Loucy (cell line): ENCODE measurements around the gene LYPD6.

ENCODE experiments used
- H2AFZ ChIP-seq: fragments of 200-600 bp; sonication (generic); 2 replicates; pipeline ENCODE4 v1.6.0; 2016; ENCODE audit warnings: antibody characterized with exemption, mild to moderate bottlenecking, low read length, moderate library complexity
- H3F3A ChIP-seq: fragments of 200-600 bp; 2 replicates; pipeline ENCODE4 v1.6.0; 2016; ENCODE audit warnings: antibody characterized with exemption, low read depth, mild to moderate bottlenecking
- H3K27me3 ChIP-seq: fragments of 200-600 bp; sonication (generic); 2 replicates; pipeline ENCODE4 v1.6.1; 2014; ENCODE audit warnings: low read length, mild to moderate bottlenecking; ENCODE audit not compliant: insufficient read depth, poor library complexity, severe bottlenecking
- H3K36me3 ChIP-seq: fragments of 200-600 bp; sonication (generic); 2 replicates; pipeline ENCODE4 v1.6.1; 2016; ENCODE audit warnings: low read length; ENCODE audit not compliant: insufficient read depth
- H3K4me1 ChIP-seq: fragments of 200-600 bp; sonication (generic); 2 replicates; pipeline ENCODE4 v1.5.1; 2014; ENCODE audit warnings: low read length, mild to moderate bottlenecking; ENCODE audit not compliant: insufficient read depth, poor library complexity, severe bottlenecking
- H3K4me2 ChIP-seq: fragments of 200-600 bp; sonication (generic); 2 replicates; pipeline ENCODE4 v1.6.0; 2014; ENCODE audit warnings: antibody characterized with exemption, low read length, low read depth, mild to moderate bottlenecking; ENCODE audit not compliant: poor library complexity, severe bottlenecking
- H3K4me3 ChIP-seq: fragments of 200-600 bp; sonication (generic); 2 replicates; pipeline ENCODE4 v1.5.1; 2014; ENCODE audit warnings: low read length, mild to moderate bottlenecking, mixed read lengths; ENCODE audit not compliant: poor library complexity, severe bottlenecking
- H3K79me2 ChIP-seq: fragments of 200-600 bp; sonication (generic); 2 replicates; pipeline ENCODE4 v1.6.1; 2014; ENCODE audit warnings: low read length; ENCODE audit not compliant: insufficient read depth
- H3K9ac ChIP-seq: fragments of 200-600 bp; sonication (generic); 2 replicates; pipeline ENCODE4 v1.6.0; 2014; ENCODE audit warnings: mild to moderate bottlenecking, low read depth, low read length, moderate library complexity; ENCODE audit not compliant: poor library complexity, severe bottlenecking
- H3K9me2 ChIP-seq: fragments of 200-600 bp; sonication (generic); replicated peaks from 2 replicates; pipeline ENCODE4 v1.6.1; 2016; ENCODE audit warnings: low read depth, low read length, mixed read lengths
- H3K9me3 ChIP-seq: fragments of 200-600 bp; sonication (generic); 2 replicates; pipeline ENCODE4 v1.6.1; 2014; ENCODE audit warnings: mild to moderate bottlenecking, antibody characterized with exemption, low read length, low read depth; ENCODE audit not compliant: insufficient read depth
- H4K20me1 ChIP-seq: fragments of 200-600 bp; sonication (generic); 2 replicates; pipeline ENCODE4 v1.6.0; 2014; ENCODE audit warnings: antibody characterized with exemption, low read length, mild to moderate bottlenecking; ENCODE audit not compliant: insufficient read depth, poor library complexity, severe bottlenecking
- CTCF ChIP-seq: fragments of 200-600 bp; sonication (generic); conservative IDR thresholded peaks from 2 replicates; pipeline ENCODE4 v1.5.1; 2014; ENCODE audit warnings: mild to moderate bottlenecking, antibody characterized with exemption, low read length
- EZH2phosphoT487 ChIP-seq: fragments of 200-600 bp; IDR thresholded peaks from 2 replicates; pipeline ENCODE4 v1.6.1; 2018; ENCODE audit warnings: antibody characterized with exemption, mild to moderate bottlenecking, moderate library complexity, borderline replicate concordance

LYPD6 gene

GRCh38 chr2:149451417-149452165, 121.2 kb downstream of the LYPD6 start:
- Histone ChIP-seq H2AFZ (no peak overlapping the region), H3K4me3 (no peak overlapping the region), H3K4me1 (no peaks in the 10 kb centered on the region), H4K20me1 (no peaks in the 10 kb centered on the region), H3F3A (no peaks in the 10 kb centered on the region), H3K9ac (no peak overlapping the region), H3K79me2 (no peaks in the 10 kb centered on the region), H3K4me2 (no peak overlapping the region), H3K9me3 (no peaks in the 10 kb centered on the region), H3K9me2 (no peaks in the 10 kb centered on the region), H3K36me3 (no peaks in the 10 kb centered on the region), H3K27me3 (no peaks in the 10 kb centered on the region)
- TF ChIP-seq EZH2phosphoT487 (no peak), CTCF (no peak)

GRCh38 chr2:149456285-149456684, 125.9 kb downstream of the LYPD6 start:
- no peak overlapping the region for H3K4me3 ChIP-seq
- no peaks in the 10 kb centered on the region for H3K9me2 ChIP-seq
- no peaks in the 10 kb centered on the region for H3K4me1 ChIP-seq
- H2AFZ ChIP-seq = no peak overlapping the region
- H3K9ac ChIP-seq = no peak overlapping the region
- no peaks in the 10 kb centered on the region for H3F3A ChIP-seq
- H3K79me2 ChIP-seq = no peaks in the 10 kb centered on the region
- H4K20me1 ChIP-seq = no peaks in the 10 kb centered on the region
- H3K9me3 ChIP-seq = peaks cover 11% of the 10 kb centered on the region; the same call in 1 of the 2 replicates
- no peaks in the 10 kb centered on the region for H3K36me3 ChIP-seq
- TF ChIP-seq EZH2phosphoT487 = no peak
- no peak for TF ChIP-seq CTCF
- H3K4me2 ChIP-seq = no peak overlapping the region
- H3K27me3 ChIP-seq = no peaks in the 10 kb centered on the region

GRCh38 chr2:149458502-149458901, 128.1 kb downstream of the LYPD6 start:
- no peak overlapping the region for H3K4me2 ChIP-seq
- no peaks in the 10 kb centered on the region for H3F3A ChIP-seq
- peaks cover 17% of the 10 kb centered on the region; the same call in 1 of the 2 replicates for H3K9me3 ChIP-seq

More at GRCh38 chr2:149458502-149458901, 128.1 kb downstream of the LYPD6 start:
- no peak for TF ChIP-seq CTCF
- no peak for TF ChIP-seq EZH2phosphoT487
- Histone ChIP-seq H4K20me1 (no peaks in the 10 kb centered on the region), H3K9ac (no peak overlapping the region), H3K27me3 (no peaks in the 10 kb centered on the region), H3K4me1 (no peaks in the 10 kb centered on the region), H3K9me2 (no peaks in the 10 kb centered on the region), H3K4me3 (no peak overlapping the region), H3K79me2 (no peaks in the 10 kb centered on the region), H2AFZ (no peak overlapping the region), H3K36me3 (no peaks in the 10 kb centered on the region)
